Transverse colon (tissue), 4 donors: ENCODE results near the gene MTMR4. TPM values are rescaled to one million over a fixed set of nuclear protein-coding genes. Genes with fewer than 3 reads are reported as not detected.

ENCODE experiments used
- DNase-seq: peaks from one replicate; pipeline ENCODE4 v3.0.0-alpha.2; 2019
- H3K27ac ChIP-seq, 4 donors: fragments of 200-600 bp; sonication (generic); 2 replicates each; pipeline ENCODE4 v1.5.1; 2016 to 2018; ENCODE audit warnings: inconsistent platforms in 4 of 4
- H3K27me3 ChIP-seq: fragments of 200-600 bp; sonication (generic); 2 replicates; pipeline ENCODE4 v1.5.1; 2017; ENCODE audit warnings: inconsistent platforms
- H3K36me3 ChIP-seq, 4 donors: fragments of 200-600 bp; sonication (generic); 2 replicates each; pipeline ENCODE4 v1.5.1; 2017 to 2019; ENCODE audit warnings: inconsistent platforms in 4 of 4
- H3K4me1 ChIP-seq, 4 donors: fragments of 200-600 bp; sonication (generic); 2 replicates each; pipeline ENCODE4 v1.5.1; 2017 to 2020; ENCODE audit warnings: inconsistent platforms in 4 of 4
- H3K4me3 ChIP-seq, 4 donors: fragments of 200-600 bp; sonication (generic); 1 replicate in 1 of 4; 2 replicates in 3 of 4; pipeline versions ENCODE4 v1.5.1 to v1.6.1; 2017 to 2019; ENCODE audit warnings: inconsistent platforms in 4 of 4
- H3K9me3 ChIP-seq, 2 donors: fragments of 200-600 bp; sonication (generic); 2 replicates each; pipeline ENCODE4 v1.5.1; 2017 to 2019; ENCODE audit warnings: inconsistent platforms in 2 of 2
- EP300 ChIP-seq: sonication (generic); formaldehyde crosslinking; IDR thresholded peaks from one replicate; pipeline ENCODE4 v1.6.1; 2017; ENCODE audit warnings: antibody characterized with exemption, low read depth
- POLR2A ChIP-seq: fragments of 450-650 bp; IDR thresholded peaks from one replicate; pipeline ENCODE4 v1.6.1; 2016; ENCODE audit warnings: antibody characterized with exemption, mild to moderate bottlenecking, moderate library complexity
- POLR2AphosphoS5 ChIP-seq, 3 donors: sonication (generic); formaldehyde crosslinking; IDR thresholded peaks; one replicate each; pipeline ENCODE4 v1.6.1; 2016; ENCODE audit warnings: antibody characterized with exemption in 3 of 3
- WGBS, 2 donors: methylation state at CpG; one replicate each; pipeline ENCODE4 v1.1.5; 2018; ENCODE audit warnings: low coverage in 1 of 2; 5-methylcytosine and 5-hydroxymethylcytosine counted together
- in situ Hi-C, 4 donors: fragments of 200-750 bp; cut with MboI; loops; one replicate each; pipeline versions ENCODE4 v1.15.0 to v1.15.1; 2017; ENCODE audit warnings: low sequenced_read_pairs in 3 of 4, low pct_ligation_motif_present in 1 of 4, low pct_unique_long_range_greater_than_20kb in 1 of 4
- intact Hi-C: fragments of 100-400 bp; cut with DNase I; formaldehyde crosslinking; loops from one replicate; pipeline ENCODE4 v1.15.1; 2023; ENCODE audit warnings: low total_unique reads
- total RNA-seq, 4 donors: library from RNA; depleted of rRNA; stranded (reverse); fragments of >200 nt; gene quantifications; one replicate each; pipeline ENCODE4 v1.1.0, GENCODE V29; 2016
- TF ChIP-seq, protein P1 (sequence below), 5 experiments: fragments of 200-600 bp in 3 of 5; fragments of 450-650 bp in 2 of 5; sonication (generic) in 3 of 5; IDR thresholded peaks; 1 replicate in 2 of 5; 2 replicates in 3 of 5; pipeline ENCODE4 v1.5.1; 2016 to 2017; ENCODE audit warnings: antibody characterized with exemption in 5 of 5, inconsistent platforms in 3 of 5, mild to moderate bottlenecking in 2 of 5, moderate library complexity in 1 of 5

The MTMR4 gene
- total RNA-seq, 4 donors from 2014 or later = 43.2 to 79.6 (median 53.1) TPM

DNA sequence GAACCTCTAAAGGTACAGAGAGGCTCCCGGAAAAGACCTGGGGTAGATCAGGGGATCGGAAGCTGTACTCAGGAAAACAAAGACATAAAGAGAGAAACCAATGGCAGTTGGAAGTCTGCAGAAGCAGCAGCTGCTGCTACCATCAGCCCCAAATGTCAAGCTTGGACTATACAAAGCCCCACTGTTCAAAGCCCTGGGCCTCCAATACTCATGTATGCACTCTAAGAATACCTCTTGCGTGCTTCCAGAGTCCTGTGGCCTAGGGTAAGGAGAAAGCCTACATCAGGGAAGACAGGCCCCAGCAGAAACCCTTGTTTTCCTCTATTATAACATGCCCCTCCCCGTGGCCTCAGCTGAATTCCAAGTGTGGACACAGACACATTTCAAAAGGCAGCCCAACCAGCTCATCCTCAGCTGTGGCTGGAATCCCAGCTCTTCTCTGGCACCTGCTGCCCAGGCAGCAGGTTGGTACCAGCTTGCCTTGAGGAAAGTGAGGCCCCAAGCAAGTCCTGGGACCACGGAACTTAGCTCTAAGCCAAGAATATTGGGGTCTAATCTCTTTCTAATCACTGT, 19.3 kb upstream of the MTMR4 start:
- H3K36me3 ChIP-seq = no peaks in the 10 kb centered on the region
- H3K27ac ChIP-seq = no peak overlapping the region
- H3K9me3 ChIP-seq = no peaks in the 10 kb centered on the region
- H3K4me3 ChIP-seq = no peak overlapping the region
- intact Hi-C loops = no loop called here
- peaks cover 0 to 13% (median 5%) of the 10 kb centered on the region in 4 donors for H3K4me1 ChIP-seq
- TF ChIP-seq, protein P1, sequence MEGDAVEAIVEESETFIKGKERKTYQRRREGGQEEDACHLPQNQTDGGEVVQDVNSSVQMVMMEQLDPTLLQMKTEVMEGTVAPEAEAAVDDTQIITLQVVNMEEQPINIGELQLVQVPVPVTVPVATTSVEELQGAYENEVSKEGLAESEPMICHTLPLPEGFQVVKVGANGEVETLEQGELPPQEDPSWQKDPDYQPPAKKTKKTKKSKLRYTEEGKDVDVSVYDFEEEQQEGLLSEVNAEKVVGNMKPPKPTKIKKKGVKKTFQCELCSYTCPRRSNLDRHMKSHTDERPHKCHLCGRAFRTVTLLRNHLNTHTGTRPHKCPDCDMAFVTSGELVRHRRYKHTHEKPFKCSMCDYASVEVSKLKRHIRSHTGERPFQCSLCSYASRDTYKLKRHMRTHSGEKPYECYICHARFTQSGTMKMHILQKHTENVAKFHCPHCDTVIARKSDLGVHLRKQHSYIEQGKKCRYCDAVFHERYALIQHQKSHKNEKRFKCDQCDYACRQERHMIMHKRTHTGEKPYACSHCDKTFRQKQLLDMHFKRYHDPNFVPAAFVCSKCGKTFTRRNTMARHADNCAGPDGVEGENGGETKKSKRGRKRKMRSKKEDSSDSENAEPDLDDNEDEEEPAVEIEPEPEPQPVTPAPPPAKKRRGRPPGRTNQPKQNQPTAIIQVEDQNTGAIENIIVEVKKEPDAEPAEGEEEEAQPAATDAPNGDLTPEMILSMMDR (IDR thresholded peaks at IDR 0.05) = no peak
- TF ChIP-seq POLR2AphosphoS5 (IDR thresholded peaks at IDR 0.05) (no peak), EP300 (no peak), POLR2A (no peak)
- H3K27me3 ChIP-seq = peaks cover 9% of the 10 kb centered on the region
- DNase-seq = no peak
- 91 to 100% methylated on average over 1 to 5 of the region's 5 CpGs for WGBS, 2 donors
- in situ Hi-C loops = loop anchor here in 1 of 4 donors (10.0 kb wide), 1 partner anchor 61 kb away; no protein-coding TSS in a partner anchor

DNA sequence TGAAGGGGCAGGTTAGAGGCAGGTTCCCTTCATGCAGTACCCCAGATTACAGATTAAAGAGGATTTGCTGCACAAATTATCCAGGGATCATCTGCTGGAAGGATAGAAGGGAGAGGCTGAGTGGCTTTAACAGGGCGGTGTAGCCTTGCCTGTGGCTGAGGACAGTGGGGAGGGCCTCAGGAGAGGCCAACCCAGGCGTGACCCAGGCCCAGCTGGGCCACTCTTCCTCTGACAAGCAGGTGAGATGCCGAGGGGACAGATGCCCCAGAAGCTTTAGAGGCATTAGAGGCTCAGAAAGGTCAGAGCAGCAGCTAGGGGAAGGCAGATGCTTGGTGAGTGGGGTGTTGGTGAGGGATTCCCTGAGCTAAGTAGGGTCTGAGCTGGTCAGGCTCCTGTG, 18.1 kb upstream of the MTMR4 start:
- intact Hi-C loops = no loop called here
- Histone ChIP-seq H3K36me3 (no peaks in the 10 kb centered on the region), H3K9me3 (no peaks in the 10 kb centered on the region), H3K4me1 (peaks cover 0 to 17% (median 5%) of the 10 kb centered on the region in 4 donors), H3K4me3 (peak overlapping the region in 2 of 4 donors; percentile 47 to 55), H3K27ac (no peak overlapping the region), H3K27me3 (peaks cover 9% of the 10 kb centered on the region)
- no peak for DNase-seq
- 53% methylated on average over 3 of the region's 3 CpGs; no CpG with 5 or more reads in 1 of the 2 donors for WGBS, 2 donors
- in situ Hi-C loops = loop anchor here in 1 of 4 donors (10.0 kb wide), 1 partner anchor 62 kb away; no protein-coding TSS in a partner anchor
- TF ChIP-seq POLR2A (no peak), POLR2AphosphoS5 (IDR thresholded peaks at IDR 0.05) (no peak), EP300 (no peak)
- TF ChIP-seq, protein P1 (IDR thresholded peaks at IDR 0.05) = no peak

DNA sequence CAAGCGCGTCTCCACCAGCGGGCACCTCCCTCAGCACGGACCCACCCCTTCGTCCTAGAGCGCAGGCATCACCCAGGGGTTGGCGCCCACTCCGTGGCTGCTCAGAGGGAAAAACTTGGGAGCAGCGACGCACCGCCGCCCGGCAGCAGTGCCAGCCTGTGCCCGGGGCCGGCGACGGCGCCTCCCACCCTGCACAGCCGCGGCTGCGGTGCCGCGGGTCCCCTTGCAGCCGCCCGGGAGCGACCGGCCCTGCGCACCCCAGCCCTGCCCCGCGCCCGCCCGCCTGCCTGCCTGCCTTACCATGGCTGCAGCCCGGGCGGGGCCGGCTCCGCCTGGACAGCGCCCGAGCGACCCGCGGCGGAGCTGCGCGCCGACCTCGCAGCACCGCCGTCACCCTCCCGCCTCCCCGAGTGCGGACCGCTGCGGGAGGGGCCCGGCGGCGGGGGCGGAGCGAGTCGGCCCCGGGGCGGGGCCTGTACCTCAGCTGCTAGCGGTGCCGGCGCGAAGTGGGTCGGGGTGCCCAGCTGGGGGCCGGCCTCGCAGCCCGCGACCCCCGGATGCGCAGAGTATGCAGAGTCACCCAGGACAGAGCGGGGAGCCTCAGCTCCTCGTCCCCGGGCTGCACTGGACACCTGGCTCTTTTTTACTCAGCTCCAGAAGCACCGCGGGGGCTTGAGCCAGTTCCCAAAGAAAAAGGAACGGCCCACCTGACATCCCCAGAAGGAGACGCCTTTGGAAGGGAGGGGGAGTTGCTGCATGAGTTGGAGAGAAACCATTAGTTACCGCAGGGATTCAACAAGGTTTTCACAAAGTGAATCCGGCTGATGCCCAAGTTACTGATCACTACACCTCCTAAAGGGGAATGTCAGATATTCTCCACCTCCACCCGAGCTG, 17.5 kb upstream of the MTMR4 start:
- Histone ChIP-seq H3K27ac (peak overlapping the region; percentile 29 to 48 (median 39)), H3K4me3 (peak overlapping the region; percentile 20 to 55 (median 44)), H3K36me3 (no peaks in the 10 kb centered on the region), H3K27me3 (peaks cover 9% of the 10 kb centered on the region), H3K9me3 (no peaks in the 10 kb centered on the region), H3K4me1 (peaks cover 0 to 20% (median 5%) of the 10 kb centered on the region in 4 donors)
- no peak for TF ChIP-seq POLR2A
- TF ChIP-seq POLR2AphosphoS5 (IDR thresholded peaks at IDR 0.05) = no peak
- DNase-seq = peak; percentile 64
- intact Hi-C loops = no loop called here
- 5 to 28% methylated on average over 2 to 36 of the region's 82 CpGs for WGBS, 2 donors
- in situ Hi-C loops = loop anchor here in 1 of 4 donors (10.0 kb wide), 1 partner anchor 63 kb away; no protein-coding TSS in a partner anchor

DNA sequence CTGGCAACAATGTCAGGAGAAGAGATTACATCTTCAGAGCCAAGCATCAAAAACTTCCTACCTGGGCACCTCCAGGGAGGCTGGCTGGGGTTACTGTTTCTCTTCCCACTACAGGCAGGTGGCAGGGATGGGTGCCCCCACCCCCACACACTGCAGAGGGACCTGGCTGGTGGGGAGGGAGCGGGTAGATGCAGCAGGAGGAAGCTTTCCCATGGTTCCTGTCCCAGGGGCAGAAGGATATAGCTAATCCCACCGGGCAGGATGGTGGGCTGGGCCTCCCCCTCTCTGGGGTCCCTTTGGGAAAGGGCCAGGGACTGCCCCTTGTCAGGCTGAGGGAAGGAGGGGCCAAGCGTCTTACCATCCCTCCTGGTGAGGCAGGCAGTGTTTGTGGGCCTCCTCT, 16.7 kb upstream of the MTMR4 start:
- H3K4me3 ChIP-seq = peak overlapping the region; percentile 13 to 55 (median 44)
- no peak for DNase-seq
- no peaks in the 10 kb centered on the region for H3K36me3 ChIP-seq
- WGBS, 2 donors = 43% methylated on average over 3 of the region's 3 CpGs; no CpG with 5 or more reads in 1 of the 2 donors
- peak overlapping the region in 3 of 4 donors; percentile 37 to 48 (median 41) for H3K27ac ChIP-seq
- peaks cover 0 to 20% (median 5%) of the 10 kb centered on the region in 4 donors for H3K4me1 ChIP-seq
- intact Hi-C loops (no loop called here), in situ Hi-C loops (loop anchor here in 1 of 4 donors (10.0 kb wide), 1 partner anchor 64 kb away; no protein-coding TSS in a partner anchor)
- TF ChIP-seq EP300 (no peak), POLR2AphosphoS5 (IDR thresholded peaks at IDR 0.05) (no peak), POLR2A (no peak)
- TF ChIP-seq, protein P1 (IDR thresholded peaks at IDR 0.05) = no peak
- H3K27me3 ChIP-seq = peaks cover 5% of the 10 kb centered on the region
- no peaks in the 10 kb centered on the region for H3K9me3 ChIP-seq
